GM21619 (cell line): ENCODE measurements around the gene MAML1.

ENCODE experiments used
- ATAC-seq: cut with Tn5 transposase; IDR thresholded peaks from one replicate; pipeline ENCODE4 v1.9.1; 2021; ENCODE audit not compliant: unreplicated experiment

MAML1 gene

DNA sequence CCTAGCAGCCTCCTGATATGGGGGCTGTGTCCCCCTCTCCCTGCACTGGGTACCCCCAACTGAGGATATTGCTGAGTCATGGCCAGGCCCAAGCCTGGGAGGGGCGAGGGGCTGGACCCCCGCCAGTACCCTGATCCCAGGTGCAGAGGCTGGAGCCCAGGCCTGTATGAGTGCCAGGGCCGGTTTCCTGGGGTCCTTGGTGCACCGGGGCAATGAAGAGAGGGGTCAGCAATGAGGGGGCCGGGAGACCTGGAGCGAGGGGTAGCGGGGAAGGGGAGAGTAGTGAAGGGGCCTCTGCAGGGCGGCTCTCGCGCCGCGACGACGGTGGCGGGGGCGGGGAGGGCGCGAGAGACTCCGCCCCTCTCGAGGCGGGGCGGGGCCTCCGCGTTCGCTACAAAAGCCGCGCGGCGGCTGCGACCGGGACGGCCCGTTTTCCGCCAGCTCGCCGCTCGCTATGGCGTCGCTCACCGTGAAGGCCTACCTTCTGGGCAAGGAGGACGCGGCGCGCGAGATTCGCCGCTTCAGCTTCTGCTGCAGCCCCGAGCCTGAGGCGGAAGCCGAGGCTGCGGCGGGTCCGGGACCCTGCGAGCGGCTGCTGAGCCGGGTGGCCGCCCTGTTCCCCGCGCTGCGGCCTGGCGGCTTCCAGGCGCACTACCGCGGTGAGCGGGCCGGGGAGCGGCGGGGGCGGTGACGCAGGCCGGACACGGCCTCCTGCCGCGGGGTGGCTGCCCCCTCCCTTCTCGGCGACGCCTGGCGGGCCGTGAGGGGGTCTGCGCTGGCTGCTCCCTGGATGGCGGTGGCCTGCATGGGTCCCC lies 88.1 kb downstream of the MAML1 start, which contains the start of gene SQSTM1:
Gene SQSTM1 (plus strand): TSS at position 423 of the 815 bp plus-strand sequence. CDS start 32 bp downstream, at position 455.
- ATAC-seq = peak; percentile 34

- peak; percentile 45 for ATAC-seq
Measured at GRCh38 chr5:179821298-179822058, 88.9 kb downstream of the MAML1 start.

DNA sequence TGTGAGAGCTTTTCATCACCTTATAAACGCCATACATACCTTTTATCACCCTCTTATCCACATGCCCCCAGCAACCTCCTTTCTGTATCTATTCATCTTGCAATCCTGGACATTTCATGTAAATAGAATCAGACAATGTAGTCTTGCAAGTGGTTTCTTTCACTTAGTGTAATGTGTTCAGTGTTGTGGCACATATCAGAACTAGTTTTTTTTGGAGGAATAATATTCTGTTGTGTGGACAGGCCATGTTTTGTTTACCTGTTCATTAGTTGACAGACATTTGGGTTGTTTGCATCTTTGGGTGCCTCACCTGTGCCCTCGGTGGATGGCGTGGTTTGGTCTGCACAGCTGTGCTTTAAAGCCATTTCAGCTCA lies 89.4 kb downstream of the MAML1 start:
- ATAC-seq = no peak

- no peak for ATAC-seq
Measured at GRCh38 chr5:179822444-179822990, 89.9 kb downstream of the MAML1 start.

DNA sequence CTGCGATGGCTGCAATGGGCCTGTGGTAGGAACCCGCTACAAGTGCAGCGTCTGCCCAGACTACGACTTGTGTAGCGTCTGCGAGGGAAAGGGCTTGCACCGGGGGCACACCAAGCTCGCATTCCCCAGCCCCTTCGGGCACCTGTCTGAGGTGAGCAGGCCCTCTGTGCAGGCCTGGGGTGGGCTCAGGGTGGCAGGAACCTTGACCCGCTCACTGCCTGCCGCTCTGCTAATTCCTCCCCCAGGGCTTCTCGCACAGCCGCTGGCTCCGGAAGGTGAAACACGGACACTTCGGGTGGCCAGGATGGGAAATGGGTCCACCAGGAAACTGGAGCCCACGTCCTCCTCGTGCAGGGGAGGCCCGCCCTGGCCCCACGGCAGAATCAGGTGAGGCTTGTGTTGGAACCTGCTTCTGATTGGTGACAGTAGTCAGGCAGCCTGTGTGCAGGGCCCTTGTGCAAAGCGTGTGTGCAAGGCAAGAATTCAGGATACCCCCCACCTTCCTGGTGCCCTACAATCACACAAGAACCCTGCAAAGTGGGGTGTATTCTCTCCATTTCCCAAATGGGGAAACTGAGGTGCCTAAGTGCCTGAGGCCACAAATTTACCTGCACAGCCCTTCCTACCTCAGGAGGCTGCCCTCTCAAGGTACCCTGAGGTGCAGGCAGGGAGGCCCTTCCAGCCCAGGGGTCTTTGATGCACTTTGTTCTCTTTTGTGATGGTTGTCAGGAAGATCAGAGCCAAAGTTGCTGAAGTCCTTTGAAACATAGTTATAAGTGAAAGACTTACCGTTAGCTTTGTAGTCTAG lies 91.5 kb downstream of the MAML1 start:
- ATAC-seq = no peak

DNA sequence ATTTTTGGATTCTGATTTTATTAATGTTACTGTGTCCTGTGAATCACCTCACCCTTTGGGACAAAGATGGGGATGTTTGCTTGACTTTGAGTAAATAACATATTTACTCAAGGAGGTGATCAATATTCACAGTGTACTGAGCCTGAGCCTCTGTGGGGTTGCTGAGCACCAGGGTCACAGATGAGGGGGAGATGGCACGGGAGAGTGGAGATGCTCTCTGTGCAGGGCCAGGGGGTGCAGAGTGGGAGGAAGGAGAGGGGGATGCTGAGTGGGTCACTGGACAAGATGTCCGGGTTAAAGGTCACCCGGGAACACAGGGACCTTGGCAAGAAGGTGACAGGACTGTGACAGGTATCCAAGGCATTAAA lies 92.1 kb downstream of the MAML1 start:
- ATAC-seq = no peak

GRCh38 chr5:179825655-179826182 lies 93.1 kb downstream of the MAML1 start:
- no peak for ATAC-seq
